COLO829 (cell line): ENCODE measurements around the gene ABCD3.
"Not testable (repeated sequence)": the region's sequence is repeated elsewhere in the genome, so short reads cannot be mapped to it uniquely, and the experiment has no call there.

Source experiments
- DNase-seq: peaks from one replicate; pipeline ENCODE4 v3.0.0; 2012; ENCODE audit warnings: low spot score

The ABCD3 gene

GRCh38 chr1:94550800-94551241 is 132.6 kb downstream of the ABCD3 start:
- DNase-seq: no peak

- no peak for DNase-seq
Measured at GRCh38 chr1:94551449-94551848, 133.3 kb downstream of the ABCD3 start.

DNA sequence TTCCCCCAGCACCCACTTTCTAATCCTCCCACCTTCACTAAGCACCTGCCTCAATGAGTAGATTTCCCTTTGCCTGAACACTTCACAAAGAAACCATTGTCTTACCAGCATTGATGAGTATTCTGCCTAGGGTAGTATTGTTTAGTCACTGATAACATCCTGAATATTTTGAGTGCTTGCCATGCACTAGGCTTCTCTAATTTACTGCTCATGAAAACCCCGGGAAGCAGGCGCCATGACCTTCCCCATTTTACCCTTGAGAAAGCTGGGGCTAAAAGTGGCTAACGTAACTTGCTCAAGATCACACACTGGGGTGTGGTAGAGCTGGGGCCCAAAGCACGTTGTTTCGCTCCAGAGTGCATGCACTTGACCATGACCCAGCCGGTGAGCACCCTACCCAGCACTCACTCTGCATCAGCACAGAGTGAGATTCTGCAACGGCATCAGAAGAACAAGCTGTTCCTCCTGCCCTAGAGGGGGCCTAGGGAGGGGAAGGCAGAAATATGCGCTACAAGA is 133.9 kb downstream of the ABCD3 start:
- peak; percentile 23 for DNase-seq

- DNase-seq: no peak
Measured at GRCh38 chr1:94553323-94553730, 135.1 kb downstream of the ABCD3 start.

DNA sequence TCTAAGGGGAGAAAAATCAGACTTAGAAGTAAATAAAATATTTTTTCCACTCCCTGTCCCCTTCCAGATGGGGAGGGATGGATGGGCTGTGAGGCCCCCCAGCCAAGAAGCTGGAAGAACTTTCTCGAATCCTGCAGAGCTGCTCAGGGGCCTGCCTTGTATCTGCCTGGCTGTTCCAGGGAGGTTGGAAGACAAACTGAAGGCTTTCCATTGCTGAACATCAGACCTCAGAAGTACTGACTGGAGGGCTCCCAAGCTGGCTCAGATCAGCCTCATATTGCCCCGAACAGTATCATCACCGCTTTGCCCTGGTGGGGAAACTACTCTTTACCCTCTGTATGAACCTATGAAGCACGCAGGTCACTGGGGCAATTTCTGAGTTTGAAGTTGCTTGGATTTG is 135.7 kb downstream of the ABCD3 start:
- no peak for DNase-seq

DNA sequence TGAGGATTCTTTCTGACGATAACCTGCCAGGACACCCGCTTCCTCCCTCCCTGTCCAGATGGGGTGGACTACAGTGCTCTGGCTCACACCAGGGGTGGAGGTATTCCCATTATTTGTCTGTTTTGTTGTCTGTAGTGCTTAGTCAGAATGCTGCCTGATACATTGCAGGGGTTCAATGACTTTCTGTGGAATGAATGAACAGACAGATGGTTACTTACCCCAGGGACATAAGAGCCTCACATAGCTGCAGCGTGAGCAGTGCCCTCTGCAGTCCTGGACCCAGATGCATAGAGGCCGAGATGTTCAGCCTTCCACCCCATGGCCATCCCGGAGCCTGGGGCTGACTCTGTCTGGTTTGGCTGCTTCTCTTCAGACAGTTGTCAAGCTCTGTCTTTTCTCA is 136.4 kb downstream of the ABCD3 start:
- no peak for DNase-seq

- no peak for DNase-seq
Measured at GRCh38 chr1:94555091-94555490, 136.9 kb downstream of the ABCD3 start.

- no peak for DNase-seq
Measured at GRCh38 chr1:94559921-94560320, 141.7 kb downstream of the ABCD3 start.

- peak; percentile 15 for DNase-seq
Measured at GRCh38 chr1:94560333-94560732, 142.1 kb downstream of the ABCD3 start.

DNA sequence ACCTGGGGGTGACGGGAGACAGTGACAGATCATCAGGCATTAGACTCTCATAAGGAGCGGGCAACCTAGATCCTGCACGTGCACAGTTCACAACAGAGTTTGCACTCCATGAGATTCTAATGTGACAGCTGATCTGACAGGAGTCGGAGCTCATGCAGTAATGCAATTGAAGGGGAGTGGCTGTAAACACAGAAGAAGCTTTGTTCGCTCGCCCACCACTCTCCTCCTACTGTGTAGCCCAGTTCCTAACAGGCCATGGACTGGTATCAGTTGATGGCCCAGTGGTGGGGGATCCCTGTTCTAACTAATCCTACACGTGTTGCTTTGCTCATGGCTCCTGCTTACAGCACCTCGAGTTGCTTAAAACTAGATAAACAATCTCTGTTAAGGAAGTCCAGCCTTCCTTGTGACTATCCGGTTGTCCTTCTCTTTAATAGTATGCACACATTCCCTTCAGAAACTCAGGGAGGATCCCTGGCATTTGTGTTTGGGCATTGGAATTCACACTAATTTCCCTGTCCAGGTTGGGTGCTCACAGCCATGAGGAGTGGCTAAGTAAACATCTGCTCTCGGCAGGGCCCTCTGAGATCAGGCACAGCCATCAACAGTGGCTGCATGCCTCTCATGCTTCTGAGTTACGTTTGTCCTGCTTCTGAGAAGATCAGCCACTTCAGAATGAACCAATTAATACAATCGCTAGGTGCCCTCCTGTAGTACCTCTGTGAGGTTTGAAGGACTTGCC is 144.5 kb downstream of the ABCD3 start:
- DNase-seq: no peak

DNA sequence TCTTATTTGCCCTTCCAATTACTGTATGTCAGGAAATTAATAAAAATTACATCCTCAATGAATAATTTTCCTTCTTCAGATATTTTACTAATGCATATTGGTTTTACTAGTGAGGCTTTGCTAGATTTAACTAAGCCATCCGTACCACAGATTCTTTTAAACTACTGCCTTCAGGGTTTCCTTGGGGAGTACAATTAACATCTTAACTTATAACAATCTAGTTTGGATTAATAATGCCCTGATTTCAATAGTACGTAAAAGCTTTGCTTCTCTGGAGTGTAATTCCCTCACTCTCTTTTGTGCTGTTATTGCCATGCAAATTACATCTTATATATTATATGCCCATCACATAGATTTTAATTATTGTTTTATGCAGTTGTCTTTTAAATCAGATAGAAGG is 147.7 kb downstream of the ABCD3 start:
- DNase-seq: no peak

DNA sequence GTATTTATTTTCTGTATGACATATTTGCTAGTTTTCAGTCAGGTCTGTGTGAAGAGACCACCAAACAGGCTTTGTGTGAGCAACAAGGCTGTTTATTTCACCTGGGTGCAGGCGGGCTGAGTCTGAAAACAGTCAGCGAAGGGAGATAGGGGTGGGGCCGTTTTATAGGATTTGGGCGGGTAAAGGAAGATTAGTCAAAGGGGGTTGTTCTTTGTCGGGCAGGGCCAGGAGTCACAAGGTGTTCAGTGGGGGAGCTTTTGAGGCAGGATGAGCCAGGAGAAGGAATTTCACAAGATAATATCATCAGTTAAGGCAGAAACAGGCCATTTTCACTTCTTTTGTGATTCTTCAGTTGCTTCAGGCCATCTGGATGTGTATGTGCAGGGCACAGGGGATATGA is 148.2 kb downstream of the ABCD3 start:
- not testable (repeated sequence) for DNase-seq

DNA sequence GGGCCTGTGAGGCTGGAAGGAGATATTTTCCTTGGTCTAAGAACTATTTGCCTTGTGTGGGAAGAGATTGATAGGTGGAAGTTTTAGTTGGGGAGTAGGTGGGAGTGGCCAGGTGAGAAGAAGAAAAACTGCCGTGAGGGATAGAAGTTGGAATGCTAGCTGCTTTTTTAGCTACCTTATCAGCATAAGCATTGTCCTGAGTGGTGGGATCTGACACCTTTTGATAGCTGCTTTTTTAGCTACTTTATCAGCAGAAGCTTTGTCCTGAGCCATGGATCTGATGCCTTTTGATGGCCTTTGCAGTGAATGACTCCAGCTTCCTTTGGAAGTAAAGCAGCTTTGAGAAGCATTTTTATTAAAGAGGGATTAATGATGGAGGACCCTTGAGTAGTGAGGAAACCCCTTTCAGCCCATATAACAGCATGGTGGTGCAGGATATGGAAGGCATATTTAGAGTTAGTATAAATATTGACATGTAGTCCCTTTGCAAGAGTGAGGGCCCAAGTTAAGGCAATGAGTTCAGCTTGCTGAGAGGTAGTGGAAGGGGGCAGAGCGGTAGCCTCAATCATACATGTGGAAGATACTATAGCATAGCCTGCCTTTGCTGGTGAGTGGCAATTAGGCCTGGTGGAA is 149.9 kb downstream of the ABCD3 start:
- DNase-seq: not testable (repeated sequence)
